ENCODE measurements around the gene ZMIZ2.

The ZMIZ2 gene

GRCh38 chr7:44819292-44819691, 70.6 kb downstream of the ZMIZ2 start:
- Histone ChIP-seq H3K27ac (ENCODE audit: low read length) (no peak overlapping the region), H3K36me3 (ENCODE audit: control insufficient read depth in 1 of 2, insufficient read depth in 2 of 2, low read length in 2 of 2) (no peaks in the 10 kb centered on the region), H3K4me1 (ENCODE audit: control insufficient read depth in 1 of 2, insufficient read depth in 2 of 2, low read length in 2 of 2) (no peaks in the 10 kb centered on the region), H3K9me3 (ENCODE audit: control insufficient read depth in 1 of 2, low read length in 2 of 2) (no peaks in the 10 kb centered on the region), H3K27me3 (ENCODE audit: low read depth, low read length) (no peaks in the 10 kb centered on the region), H3K4me3 (ENCODE audit: low read depth in 1 of 2, low read length in 2 of 2) (no peak overlapping the region)

All from muscle layer of duodenum (tissue), 2 donors.